Adrenal gland (tissue), 12 donors: ENCODE results near the gene CCSER1. TPM values are rescaled to one million over a fixed set of nuclear protein-coding genes. Genes with fewer than 3 reads are reported as not detected.

Experiments used
- DNase-seq, 7 donors: peaks; one replicate each; pipeline ENCODE4 v3.0.0-alpha.2; 2019 to 2020
- H3K27ac ChIP-seq, 5 donors: fragments of 200-600 bp; sonication (generic) in 4 of 5; 1 replicate in 3 of 5; 2 replicates in 2 of 5; pipeline versions ENCODE4 v1.5.1 to v1.8.0; 2016 to 2020; ENCODE audit warnings: mild to moderate bottlenecking in 1 of 5
- H3K27me3 ChIP-seq: fragments of 200-600 bp; 2 replicates; pipeline ENCODE4 v1.8.0; 2021
- H3K36me3 ChIP-seq, 2 donors: fragments of 200-600 bp; replicated peaks in 1 of 2; 1 replicate in 1 of 2; 2 replicates in 1 of 2; pipeline versions ENCODE4 v1.5.1 to v1.8.0; 2018 to 2022
- H3K4me1 ChIP-seq, 2 donors: fragments of 200-600 bp; replicated peaks in 1 of 2; 1 replicate in 1 of 2; 2 replicates in 1 of 2; pipeline versions ENCODE4 v1.5.1 to v1.8.0; 2018 to 2021
- H3K4me3 ChIP-seq, 4 donors: fragments of 200-600 bp; sonication (generic) in 3 of 4; one replicate each; pipeline ENCODE4 v1.5.1; 2016 to 2018
- H3K9me3 ChIP-seq, 3 donors: fragments of 200-600 bp; sonication (generic) in 1 of 3; replicated peaks in 1 of 3; 1 replicate in 2 of 3; 2 replicates in 1 of 3; pipeline versions ENCODE4 v1.5.1 to v1.8.0; 2016 to 2021
- CTCF ChIP-seq, 6 experiments: fragments of 450-650 bp in 4 of 6; fragments of 200-600 bp in 2 of 6; sonication (generic) in 1 of 6; IDR thresholded peaks; 1 replicate in 5 of 6; 2 replicates in 1 of 6; pipeline versions ENCODE4 v1.5.1 to v1.8.0; 2016 to 2021; ENCODE audit warnings: antibody characterized with exemption in 6 of 6, mild to moderate bottlenecking in 2 of 6, moderate library complexity in 1 of 6
- POLR2A ChIP-seq, 2 donors: fragments of 450-650 bp; IDR thresholded peaks; one replicate each; pipeline ENCODE4 v1.6.1; 2017; ENCODE audit warnings: antibody characterized with exemption in 2 of 2, mild to moderate bottlenecking in 2 of 2, moderate library complexity in 1 of 2
- WGBS, 4 donors: extraction: QIAGEN DNeasy Blood & Tissue Kit in 2 of 4; methylation state at CpG; one replicate each; pipeline versions ENCODE4 v1.1.5 to v1.1.7; 2013 to 2017; 5-methylcytosine and 5-hydroxymethylcytosine counted together
- intact Hi-C, 2 donors: fragments of 100-400 bp; cut with DNase I; formaldehyde crosslinking; loops; one replicate each; pipeline versions ENCODE4 v1.14.1 to v1.15.0; 2022 to 2023
- polyA plus RNA-seq, 3 donors: library from polyadenylated mRNA; stranded (reverse); fragments of 200-250 nt in 2 of 3; fragments of 350-450 nt in 1 of 3; fragmentation: Illumina TruSeq in 1 of 3; extraction: RNeasy Lipid Tissue Mini Kit (QIAGEN cat#74804) in 1 of 3; gene quantifications; one replicate each; pipeline ENCODE4 v1.2.3, GENCODE V29; 2013 to 2014
- total RNA-seq, 9 donors: library from RNA; depleted of rRNA in 4 of 9; stranded (reverse); fragments of >200 nt in 4 of 9; fragments of 120-200 nt in 1 of 9; fragmentation: NEBNext Ultra II Directional in 1 of 9; extraction: Animal tissue kit (Norgen Biotek cat#: 25700) in 1 of 9; gene quantifications; one replicate each; pipeline versions ENCODE4 v1.1.0 to v1.2.4, GENCODE V29; 2013 to 2023
- donor health status: healthy with polysubstance abuse.
- donor health status: Bipolar disorder and iron deficiency.
- donor health status: DM: yes; HTN: yes; CAD: no.
- donor health status: DM: no; HTN: no; CAD: no.
- donor health status: DM: no; HTN: no; CAD: no.
- donor health status: DM: yes; HTN: yes; CAD: no.

The CCSER1 gene
- total and polyA plus RNA-seq, 12 donors = 0.14 to 11.7 (median 2.3) TPM; not detected in 1

GRCh38 chr4:90982813-90983212 is 855.6 kb downstream of the CCSER1 start:
- whole genome bisulfite sequencing, 4 donors = 63 to 86% (median 76%) methylated on average over 2 of the region's 2 CpGs
- H3K27me3 ChIP-seq = no peaks in the 10 kb centered on the region
- TF ChIP-seq CTCF (IDR thresholded peaks at IDR 0.05) = no peak
- TF ChIP-seq POLR2A (IDR thresholded peaks at IDR 0.05) = no peak
- no peaks in the 10 kb centered on the region for H3K9me3 ChIP-seq
- H3K4me3 ChIP-seq = no peak overlapping the region
- DNase-seq = no peak
- no peaks in the 10 kb centered on the region for H3K36me3 ChIP-seq
- no peak overlapping the region for H3K27ac ChIP-seq
- H3K4me1 ChIP-seq = no peaks in the 10 kb centered on the region
- intact Hi-C loops = no loop called here

- no peaks in the 10 kb centered on the region for H3K4me1 ChIP-seq
- H3K27me3 ChIP-seq = no peaks in the 10 kb centered on the region
- intact Hi-C loops = no loop called here
- TF ChIP-seq CTCF (IDR thresholded peaks at IDR 0.05) = no peak
- TF ChIP-seq POLR2A (IDR thresholded peaks at IDR 0.05) = no peak
- WGBS, 4 donors = 48 to 71% (median 66%) methylated on average over 2 of the region's 2 CpGs
- no peaks in the 10 kb centered on the region for H3K9me3 ChIP-seq
- no peak for DNase-seq
- no peaks in the 10 kb centered on the region for H3K36me3 ChIP-seq
- no peak overlapping the region for H3K4me3 ChIP-seq
- H3K27ac ChIP-seq = no peak overlapping the region
These were observed 863.1 kb downstream of the CCSER1 start for GRCh38 chr4:90990284-90990683.

DNA sequence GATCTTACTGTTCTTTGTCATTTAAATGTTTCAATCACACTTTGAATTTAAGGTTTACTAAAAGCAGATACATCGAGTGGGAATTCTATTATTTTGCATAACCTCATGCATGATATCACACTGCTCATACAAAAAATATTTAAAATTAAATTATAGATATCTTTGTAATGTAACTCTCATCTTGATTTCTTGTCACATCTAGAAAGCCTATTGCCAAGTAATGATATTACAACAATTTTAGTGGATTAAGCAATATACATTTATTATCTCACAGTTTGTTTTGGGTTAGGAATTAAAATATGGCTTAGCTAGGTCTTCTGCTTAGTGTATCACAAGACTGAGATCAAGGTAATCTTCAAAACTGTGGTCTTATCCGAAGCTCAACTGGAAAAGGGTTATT is 865.0 kb downstream of the CCSER1 start:
- no peak for DNase-seq
- H3K9me3 ChIP-seq = no peaks in the 10 kb centered on the region
- no peaks in the 10 kb centered on the region for H3K36me3 ChIP-seq
- TF ChIP-seq CTCF (IDR thresholded peaks at IDR 0.05) (no peak), POLR2A (IDR thresholded peaks at IDR 0.05) (no peak)
- no peak overlapping the region for H3K27ac ChIP-seq
- H3K4me1 ChIP-seq = no peaks in the 10 kb centered on the region
- H3K4me3 ChIP-seq = no peak overlapping the region
- 59 to 78% (median 75%) methylated on average over 2 of the region's 2 CpGs for WGBS, 4 donors
- intact Hi-C loops = no loop called here
- no peaks in the 10 kb centered on the region for H3K27me3 ChIP-seq

- H3K27ac ChIP-seq = no peak overlapping the region
- no peak overlapping the region for H3K4me3 ChIP-seq
- no peak for TF ChIP-seq CTCF (IDR thresholded peaks at IDR 0.05)
- no peak for TF ChIP-seq POLR2A (IDR thresholded peaks at IDR 0.05)
- intact Hi-C loops = no loop called here
- WGBS, 4 donors = 81 to 88% (median 82%) methylated on average over 1 of the region's 1 CpG
- H3K36me3 ChIP-seq = no peaks in the 10 kb centered on the region
- no peak for DNase-seq
- H3K9me3 ChIP-seq = no peaks in the 10 kb centered on the region
- H3K4me1 ChIP-seq = no peaks in the 10 kb centered on the region
- H3K27me3 ChIP-seq = no peaks in the 10 kb centered on the region
These were observed 867.8 kb downstream of the CCSER1 start for GRCh38 chr4:90994851-90995574.
